Measurements from ENCODE around the gene IL4. TPM values are rescaled to one million over a fixed set of nuclear protein-coding genes. Genes with fewer than 3 reads are reported as not detected.

Gene IL4
- total RNA-seq, 1 donor from 2014 or later, result not detected

DNA sequence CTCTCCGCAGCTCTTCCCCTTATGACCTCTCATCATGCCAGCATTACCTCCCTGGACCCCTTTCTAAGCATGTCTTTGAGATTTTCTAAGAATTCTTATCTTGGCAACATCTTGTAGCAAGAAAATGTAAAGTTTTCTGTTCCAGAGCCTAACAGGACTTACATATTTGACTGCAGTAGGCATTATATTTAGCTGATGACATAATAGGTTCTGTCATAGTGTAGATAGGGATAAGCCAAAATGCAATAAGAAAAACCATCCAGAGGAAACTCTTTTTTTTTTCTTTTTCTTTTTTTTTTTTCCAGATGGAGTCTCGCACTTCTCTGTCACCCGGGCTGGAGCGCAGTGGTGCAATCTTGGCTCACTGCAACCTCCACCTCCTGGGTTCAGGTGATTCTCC lies 36.5 kb upstream of the IL4 start:
- H3K36me3 ChIP-seq (ENCODE audit: control insufficient read depth, insufficient read depth, low read length), result no peaks in the 10 kb centered on the region
- H3K27me3 ChIP-seq (ENCODE audit: control insufficient read depth, insufficient read depth, low read length), result no peaks in the 10 kb centered on the region
- TF ChIP-seq, protein P1, sequence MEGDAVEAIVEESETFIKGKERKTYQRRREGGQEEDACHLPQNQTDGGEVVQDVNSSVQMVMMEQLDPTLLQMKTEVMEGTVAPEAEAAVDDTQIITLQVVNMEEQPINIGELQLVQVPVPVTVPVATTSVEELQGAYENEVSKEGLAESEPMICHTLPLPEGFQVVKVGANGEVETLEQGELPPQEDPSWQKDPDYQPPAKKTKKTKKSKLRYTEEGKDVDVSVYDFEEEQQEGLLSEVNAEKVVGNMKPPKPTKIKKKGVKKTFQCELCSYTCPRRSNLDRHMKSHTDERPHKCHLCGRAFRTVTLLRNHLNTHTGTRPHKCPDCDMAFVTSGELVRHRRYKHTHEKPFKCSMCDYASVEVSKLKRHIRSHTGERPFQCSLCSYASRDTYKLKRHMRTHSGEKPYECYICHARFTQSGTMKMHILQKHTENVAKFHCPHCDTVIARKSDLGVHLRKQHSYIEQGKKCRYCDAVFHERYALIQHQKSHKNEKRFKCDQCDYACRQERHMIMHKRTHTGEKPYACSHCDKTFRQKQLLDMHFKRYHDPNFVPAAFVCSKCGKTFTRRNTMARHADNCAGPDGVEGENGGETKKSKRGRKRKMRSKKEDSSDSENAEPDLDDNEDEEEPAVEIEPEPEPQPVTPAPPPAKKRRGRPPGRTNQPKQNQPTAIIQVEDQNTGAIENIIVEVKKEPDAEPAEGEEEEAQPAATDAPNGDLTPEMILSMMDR (IDR thresholded peaks at IDR 0.05; ENCODE audit: insufficient read depth, low read length, poor library complexity, severe bottlenecking), result no peak
- no peak overlapping the region for H3K4me3 ChIP-seq (ENCODE audit: low read depth, low read length)
- no peak for DNase-seq (ENCODE audit: low read depth)

DNA sequence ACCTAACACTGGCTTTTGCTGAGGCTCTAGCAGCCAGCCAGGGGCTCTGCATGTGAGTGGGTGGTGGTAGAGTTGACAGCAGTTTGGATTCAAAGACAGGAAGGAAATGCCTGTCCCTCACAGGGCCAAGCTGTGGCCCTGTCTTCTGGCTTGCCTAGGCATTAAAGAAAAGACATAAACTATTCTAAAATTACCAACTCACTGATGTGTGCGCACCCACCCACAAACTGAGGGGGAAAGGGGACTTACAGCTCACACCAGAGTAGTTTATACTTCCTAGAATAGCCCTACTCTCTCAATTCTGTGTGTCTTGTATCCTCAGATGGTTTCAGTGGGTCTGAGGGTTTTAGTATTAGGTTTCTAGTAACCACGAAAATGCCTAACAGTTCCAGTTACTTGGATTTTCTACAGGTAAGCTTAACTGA lies 34.1 kb upstream of the IL4 start:
- Histone ChIP-seq H3K36me3 (ENCODE audit: control insufficient read depth, insufficient read depth, low read length) (no peaks in the 10 kb centered on the region), H3K4me3 (ENCODE audit: low read depth, low read length) (no peak overlapping the region), H3K27me3 (ENCODE audit: control insufficient read depth, insufficient read depth, low read length) (no peaks in the 10 kb centered on the region)
- no peak for DNase-seq (ENCODE audit: low read depth)
- TF ChIP-seq, protein P1 (IDR thresholded peaks at IDR 0.05; ENCODE audit: insufficient read depth, low read length, poor library complexity, severe bottlenecking), result no peak

GRCh38 chr5:132640613-132641012 lies 33.2 kb upstream of the IL4 start:
- no peak for DNase-seq (ENCODE audit: low read depth)
- no peaks in the 10 kb centered on the region for H3K36me3 ChIP-seq (ENCODE audit: control insufficient read depth, insufficient read depth, low read length)
- TF ChIP-seq, protein P1 (IDR thresholded peaks at IDR 0.05; ENCODE audit: insufficient read depth, low read length, poor library complexity, severe bottlenecking), result no peak
- no peak overlapping the region for H3K4me3 ChIP-seq (ENCODE audit: low read depth, low read length)
- no peaks in the 10 kb centered on the region for H3K27me3 ChIP-seq (ENCODE audit: control insufficient read depth, insufficient read depth, low read length)

DNA sequence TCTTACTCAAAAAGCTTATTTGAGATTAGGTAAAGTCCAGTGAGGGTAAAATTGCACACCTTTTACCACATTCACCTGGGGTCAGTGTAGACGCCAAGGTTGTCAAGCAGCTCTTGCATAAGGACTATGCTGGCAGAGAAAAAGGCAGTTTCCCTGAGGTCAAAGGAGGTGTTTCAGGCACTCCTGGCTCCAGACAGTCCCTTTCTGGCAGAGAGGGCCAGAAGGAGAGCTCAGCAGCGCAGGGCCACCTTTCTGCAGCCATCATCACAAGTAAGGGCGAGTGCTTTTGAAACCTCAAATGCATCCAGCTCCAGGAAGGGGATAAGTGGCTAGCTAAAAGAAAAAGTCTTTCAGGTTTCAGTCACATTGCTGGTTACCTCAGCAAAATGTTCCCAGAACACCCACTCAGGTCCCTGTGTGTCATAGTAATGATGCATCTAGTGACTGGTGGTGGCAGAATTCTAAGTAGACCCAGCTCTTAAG lies 32.5 kb upstream of the IL4 start:
- Histone ChIP-seq H3K4me3 (ENCODE audit: low read depth, low read length) (no peak overlapping the region), H3K27me3 (ENCODE audit: control insufficient read depth, insufficient read depth, low read length) (no peaks in the 10 kb centered on the region), H3K36me3 (ENCODE audit: control insufficient read depth, insufficient read depth, low read length) (no peaks in the 10 kb centered on the region)
- TF ChIP-seq, protein P1 (IDR thresholded peaks at IDR 0.05; ENCODE audit: insufficient read depth, low read length, poor library complexity, severe bottlenecking), result no peak
- DNase-seq (ENCODE audit: low read depth), result no peak

GRCh38 chr5:132641841-132642240 lies 31.9 kb upstream of the IL4 start:
- no peaks in the 10 kb centered on the region for H3K36me3 ChIP-seq (ENCODE audit: control insufficient read depth, insufficient read depth, low read length)
- H3K4me3 ChIP-seq (ENCODE audit: low read depth, low read length), result no peak overlapping the region
- no peak for DNase-seq (ENCODE audit: low read depth)
- no peaks in the 10 kb centered on the region for H3K27me3 ChIP-seq (ENCODE audit: control insufficient read depth, insufficient read depth, low read length)
- TF ChIP-seq, protein P1 (IDR thresholded peaks at IDR 0.05; ENCODE audit: insufficient read depth, low read length, poor library complexity, severe bottlenecking), result no peak

- Histone ChIP-seq H3K4me3 (ENCODE audit: low read depth, low read length) (no peak overlapping the region), H3K27me3 (ENCODE audit: control insufficient read depth, insufficient read depth, low read length) (no peaks in the 10 kb centered on the region), H3K36me3 (ENCODE audit: control insufficient read depth, insufficient read depth, low read length) (no peaks in the 10 kb centered on the region)
- TF ChIP-seq, protein P1 (IDR thresholded peaks at IDR 0.05; ENCODE audit: insufficient read depth, low read length, poor library complexity, severe bottlenecking), result no peak
- no peak for DNase-seq (ENCODE audit: low read depth)
Measured at GRCh38 chr5:132644177-132644576, 29.6 kb upstream of the IL4 start.

Measured in kidney epithelial cell (primary cell).